ENCODE data around the gene SEMA5A. TPM values are rescaled to one million over a fixed set of nuclear protein-coding genes. Genes with fewer than 3 reads are reported as not detected.

The SEMA5A gene
- total RNA-seq, 2 experiments from 2014 or later: not detected

DNA sequence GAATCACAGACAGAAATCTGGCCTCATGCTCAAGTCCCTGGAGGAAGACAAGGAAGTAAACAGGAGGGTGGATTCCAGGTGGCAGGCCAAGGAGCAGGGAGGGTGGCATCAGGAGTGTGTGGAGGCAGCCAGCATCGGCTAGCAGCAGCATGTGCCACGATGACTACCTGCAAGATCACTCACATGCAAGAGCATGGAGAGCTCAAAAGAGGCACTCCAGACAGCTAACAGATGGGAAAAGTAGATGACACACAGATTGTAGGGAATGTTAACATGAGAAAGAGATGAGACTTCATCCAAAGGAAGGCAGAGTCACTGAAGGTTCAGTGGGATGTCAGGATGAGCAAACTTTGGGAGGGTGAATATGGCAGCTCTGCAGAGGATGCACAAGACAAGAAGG is 104.3 kb downstream of the SEMA5A start:
- H3K9me3 Mint-ChIP-seq: peaks cover 11% of the 10 kb centered on the region
- ATAC-seq: no peak
- no peaks in the 10 kb centered on the region for H3K4me1 Mint-ChIP-seq (ENCODE audit: low read depth)
- no peak for DNase-seq
- intact Hi-C loops (cut with micrococcal nuclease): no loop called here
- TF ChIP-seq, protein P1, sequence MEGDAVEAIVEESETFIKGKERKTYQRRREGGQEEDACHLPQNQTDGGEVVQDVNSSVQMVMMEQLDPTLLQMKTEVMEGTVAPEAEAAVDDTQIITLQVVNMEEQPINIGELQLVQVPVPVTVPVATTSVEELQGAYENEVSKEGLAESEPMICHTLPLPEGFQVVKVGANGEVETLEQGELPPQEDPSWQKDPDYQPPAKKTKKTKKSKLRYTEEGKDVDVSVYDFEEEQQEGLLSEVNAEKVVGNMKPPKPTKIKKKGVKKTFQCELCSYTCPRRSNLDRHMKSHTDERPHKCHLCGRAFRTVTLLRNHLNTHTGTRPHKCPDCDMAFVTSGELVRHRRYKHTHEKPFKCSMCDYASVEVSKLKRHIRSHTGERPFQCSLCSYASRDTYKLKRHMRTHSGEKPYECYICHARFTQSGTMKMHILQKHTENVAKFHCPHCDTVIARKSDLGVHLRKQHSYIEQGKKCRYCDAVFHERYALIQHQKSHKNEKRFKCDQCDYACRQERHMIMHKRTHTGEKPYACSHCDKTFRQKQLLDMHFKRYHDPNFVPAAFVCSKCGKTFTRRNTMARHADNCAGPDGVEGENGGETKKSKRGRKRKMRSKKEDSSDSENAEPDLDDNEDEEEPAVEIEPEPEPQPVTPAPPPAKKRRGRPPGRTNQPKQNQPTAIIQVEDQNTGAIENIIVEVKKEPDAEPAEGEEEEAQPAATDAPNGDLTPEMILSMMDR (IDR thresholded peaks at IDR 0.05): no peak
- H3K27ac Mint-ChIP-seq: no peak overlapping the region
- H3K4me3 Mint-ChIP-seq: no peak overlapping the region
- H3K36me3 Mint-ChIP-seq (ENCODE audit: low read depth): no peaks in the 10 kb centered on the region
- CTCF ChIA-PET: no interaction called here
- no peaks in the 10 kb centered on the region for H3K27me3 Mint-ChIP-seq
- POLR2A ChIA-PET: no interaction called here

DNA sequence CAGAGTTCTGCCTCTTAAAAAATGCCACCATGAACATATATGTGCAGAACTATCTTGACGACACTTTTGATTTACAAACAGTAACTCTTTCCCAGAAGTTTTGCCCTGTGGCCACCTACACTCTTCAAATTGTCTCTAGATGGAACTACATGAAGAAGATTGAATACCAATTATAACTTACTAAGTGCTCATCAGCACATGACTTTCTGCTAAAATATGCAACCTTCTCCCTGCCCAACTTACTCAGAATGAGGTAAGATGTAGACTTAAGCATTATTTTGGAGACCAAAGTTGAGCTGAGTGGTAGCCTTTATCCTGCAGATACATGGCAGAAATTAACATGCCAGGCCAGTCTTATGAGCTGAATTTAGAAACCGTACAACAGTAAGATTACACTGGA is 105.4 kb downstream of the SEMA5A start:
- Mint-ChIP-seq H3K27me3 (no peaks in the 10 kb centered on the region), H3K9me3 (peaks cover 11% of the 10 kb centered on the region), H3K27ac (no peak overlapping the region), H3K4me3 (no peak overlapping the region), H3K4me1 (ENCODE audit: low read depth) (no peaks in the 10 kb centered on the region), H3K36me3 (ENCODE audit: low read depth) (no peaks in the 10 kb centered on the region)
- ChIA-PET CTCF (no interaction called here), POLR2A (no interaction called here)
- intact Hi-C loops (cut with micrococcal nuclease): no loop called here
- ATAC-seq: no peak
- TF ChIP-seq, protein P1 (IDR thresholded peaks at IDR 0.05): no peak
- DNase-seq: no peak

DNA sequence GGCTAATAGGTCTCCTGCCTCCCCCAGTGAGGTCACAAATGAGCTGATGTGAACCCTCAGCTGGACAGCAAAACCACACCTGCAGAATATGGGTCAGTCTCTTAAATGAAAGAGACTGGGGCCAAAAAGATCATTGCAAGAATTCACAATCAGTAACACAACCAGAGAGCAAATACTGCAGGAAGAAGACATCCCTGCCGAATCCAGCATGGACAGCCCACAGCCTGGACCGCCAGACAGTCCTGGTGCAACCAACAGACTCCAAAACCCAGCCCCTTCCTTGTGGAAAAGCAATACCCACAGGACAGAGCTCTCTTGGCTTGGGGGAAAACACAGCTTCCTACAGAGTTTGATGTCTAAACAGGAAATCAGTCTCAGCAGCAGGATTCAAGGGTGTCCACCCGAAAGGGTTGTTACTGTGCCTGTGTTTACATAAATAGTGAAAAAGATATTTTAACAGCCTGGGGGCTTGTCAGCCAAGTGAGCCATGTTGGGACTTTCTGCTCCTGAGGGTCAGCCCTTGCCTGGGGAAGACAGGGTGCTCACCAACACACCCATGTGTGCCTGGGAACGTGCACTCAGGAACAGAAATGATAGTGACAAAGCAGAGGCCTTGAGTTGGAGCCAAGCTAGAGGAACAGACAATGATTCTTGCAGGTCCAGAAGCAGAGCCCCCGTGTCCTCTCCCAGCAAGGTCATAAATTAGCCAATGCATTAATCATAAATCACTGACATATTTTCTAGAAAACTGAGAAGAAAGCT is 106.2 kb downstream of the SEMA5A start:
- Mint-ChIP-seq H3K36me3 (ENCODE audit: low read depth) (no peaks in the 10 kb centered on the region), H3K27ac (no peak overlapping the region), H3K27me3 (no peaks in the 10 kb centered on the region), H3K4me1 (ENCODE audit: low read depth) (no peaks in the 10 kb centered on the region), H3K9me3 (peaks cover 11% of the 10 kb centered on the region), H3K4me3 (no peak overlapping the region)
- ChIA-PET POLR2A (no interaction called here), CTCF (no interaction called here)
- intact Hi-C loops (cut with micrococcal nuclease): no loop called here
- ATAC-seq (no peak), DNase-seq (no peak)
- TF ChIP-seq, protein P1 (IDR thresholded peaks at IDR 0.05): no peak

DNA sequence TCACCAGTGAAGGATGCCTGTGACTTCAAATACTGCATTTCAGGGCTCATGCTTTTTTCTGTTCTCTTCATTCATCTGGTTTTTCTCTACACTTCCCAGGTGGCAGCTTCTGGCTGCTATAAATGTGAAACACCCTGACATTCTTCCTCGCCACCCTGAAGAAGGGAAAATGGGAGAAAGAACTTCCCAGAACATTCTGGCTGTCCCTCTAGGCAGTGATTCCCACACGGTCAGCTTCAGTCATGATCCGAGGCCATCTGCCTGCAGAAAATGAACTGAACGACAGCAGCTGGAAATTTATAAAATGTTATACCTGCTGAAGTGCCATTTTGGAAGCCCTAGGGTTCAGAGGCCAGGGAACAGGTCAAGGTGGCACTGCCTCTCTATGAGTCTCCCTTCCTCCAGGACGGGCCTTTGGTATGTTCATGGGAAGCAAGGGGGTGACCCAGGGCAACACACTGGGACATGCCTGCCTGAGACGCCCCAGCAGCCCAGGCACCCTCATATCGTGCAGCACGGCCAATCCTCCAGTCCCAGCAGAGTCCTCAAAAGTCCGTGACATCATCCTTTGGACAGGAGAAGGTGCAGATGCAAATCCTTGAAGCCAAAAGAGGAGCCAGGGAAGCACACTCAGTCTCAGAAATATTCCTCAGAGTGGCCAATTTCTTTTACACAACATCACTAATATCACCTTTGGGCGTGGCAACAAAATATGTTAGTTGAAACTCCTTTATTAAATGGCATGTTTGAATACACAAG is 107.1 kb downstream of the SEMA5A start:
- H3K36me3 Mint-ChIP-seq (ENCODE audit: low read depth): no peaks in the 10 kb centered on the region
- ChIA-PET POLR2A (no interaction called here), CTCF (no interaction called here)
- H3K27ac Mint-ChIP-seq: no peak overlapping the region
- H3K9me3 Mint-ChIP-seq: peaks cover 7% of the 10 kb centered on the region
- ATAC-seq (no peak), DNase-seq (no peak)
- intact Hi-C loops (cut with micrococcal nuclease): no loop called here
- TF ChIP-seq, protein P1 (IDR thresholded peaks at IDR 0.05): no peak
- H3K4me1 Mint-ChIP-seq (ENCODE audit: low read depth): no peaks in the 10 kb centered on the region
- H3K27me3 Mint-ChIP-seq: no peaks in the 10 kb centered on the region
- no peak overlapping the region for H3K4me3 Mint-ChIP-seq

DNA sequence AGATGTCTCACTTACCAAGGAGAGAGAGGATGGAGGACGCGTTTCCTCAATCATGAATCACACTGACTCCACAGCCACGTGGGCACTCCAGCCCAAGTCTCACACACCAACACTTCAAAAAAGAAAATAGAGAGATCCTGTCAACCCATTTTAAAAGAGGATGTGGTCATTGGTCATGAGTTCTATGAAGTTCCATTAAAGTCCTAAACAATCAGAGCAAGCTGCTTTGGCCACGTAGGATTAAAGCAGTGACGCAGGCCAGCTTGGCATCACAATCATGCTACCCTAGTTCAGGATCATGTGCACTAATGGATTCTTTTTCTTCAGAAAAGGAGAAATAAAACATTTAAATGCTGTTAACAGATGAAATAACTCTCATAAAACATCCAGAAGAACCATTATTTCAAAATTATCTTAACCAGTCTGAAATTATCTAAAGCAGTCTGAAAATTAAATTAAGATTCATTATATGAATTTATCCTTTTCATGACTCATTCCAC is 108.1 kb downstream of the SEMA5A start:
- POLR2A ChIA-PET: no interaction called here
- CTCF ChIA-PET: no interaction called here
- Mint-ChIP-seq H3K27me3 (no peaks in the 10 kb centered on the region), H3K36me3 (ENCODE audit: low read depth) (no peaks in the 10 kb centered on the region), H3K9me3 (peaks cover 5% of the 10 kb centered on the region), H3K27ac (no peak overlapping the region), H3K4me1 (ENCODE audit: low read depth) (no peaks in the 10 kb centered on the region), H3K4me3 (no peak overlapping the region)
- TF ChIP-seq, protein P1 (IDR thresholded peaks at IDR 0.05): no peak
- ATAC-seq: no peak
- intact Hi-C loops (cut with micrococcal nuclease): no loop called here
- no peak for DNase-seq
